Measurements from ENCODE around the gene NLRP6.

GRCh38 chr11:288478-289397 is 10.5 kb downstream of the NLRP6 start, which contains the start of gene PGGHG:
- TF ChIP-seq CTCF (conservative IDR thresholded peaks at IDR 0.05; ENCODE audit: low read depth, low read length): no peak
- TF ChIP-seq EZH2 (IDR thresholded peaks at IDR 0.05; ENCODE audit: borderline replicate concordance, low read depth, low read length, poor library complexity, severe bottlenecking): no peak

All from A673 (cell line).